ENCODE measurements around the gene TOM1. TPM values are rescaled to one million over a fixed set of nuclear protein-coding genes. Genes with fewer than 3 reads are reported as not detected.

TOM1 gene
- total and polyA plus RNA-seq, 2 of the 13 experiments (the other 11 are each of a cell fraction or from before 2014, with no cell fraction given): 30.8 to 87.3 TPM

DNA sequence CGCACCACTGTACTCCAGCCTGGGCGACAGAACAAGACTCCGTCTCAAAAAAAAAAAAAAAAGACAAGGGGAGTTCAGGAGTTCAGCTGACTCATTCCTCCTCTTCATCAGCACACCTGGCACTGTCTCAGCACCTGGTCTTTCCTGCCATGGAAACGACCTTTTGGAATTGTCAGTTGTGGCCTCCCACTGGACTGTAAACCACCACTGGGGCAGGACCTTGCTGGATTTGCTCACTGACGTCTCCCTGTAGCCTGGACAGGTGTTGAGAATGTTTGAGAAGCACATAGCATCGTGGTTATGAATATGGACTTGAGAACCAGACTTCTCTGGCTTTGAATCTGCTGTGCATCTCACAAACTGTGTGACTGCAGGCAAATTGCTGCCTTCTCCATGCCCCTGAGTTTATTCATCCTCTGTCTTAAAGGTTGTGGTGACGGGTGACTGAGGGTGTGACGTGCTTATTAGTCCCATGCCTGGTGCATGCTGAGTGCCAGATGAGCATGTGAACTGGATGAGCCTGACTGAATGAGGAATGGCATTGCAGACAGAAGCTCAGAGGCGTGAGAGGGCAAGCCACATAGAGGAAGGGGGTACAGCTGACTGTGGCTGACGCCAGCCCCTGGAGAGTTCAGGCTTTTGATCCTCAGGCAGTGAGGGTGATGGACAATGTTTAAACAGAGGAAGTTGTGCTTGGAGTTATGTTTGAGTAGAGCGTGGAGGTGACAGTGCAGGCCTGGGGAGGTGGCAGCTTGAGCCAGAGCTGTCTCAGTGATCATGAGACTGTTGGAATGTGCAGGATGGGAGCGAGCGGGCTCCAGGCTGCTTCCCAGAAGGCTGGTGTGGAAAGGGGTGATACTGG, 12.7 kb downstream of the TOM1 start (continued):
- TF ChIP-seq RFXANK (CRISPR knock-in tag; IDR thresholded peaks at IDR 0.05) (peak; percentile 54; the same call in 1 of the 2 replicates), ZBTB43 (CRISPR knock-in tag; conservative IDR thresholded peaks at IDR 0.05) (0 out of 2 replicates have a peak, but pooled peaks have one; percentile 32), PHF20 (CRISPR knock-in tag; IDR thresholded peaks at IDR 0.05) (0 out of 2 replicates have a peak, but pooled peaks have one; percentile 27), HMG20B (CRISPR knock-in tag; conservative IDR thresholded peaks at IDR 0.05) (peak; percentile 72; the same call in 1 of the 2 replicates), RAD51 (IDR thresholded peaks at IDR 0.05; ENCODE audit: borderline replicate concordance) (no peak), TFE3 (CRISPR knock-in tag; IDR thresholded peaks at IDR 0.05) (peak; percentile 96), ZNF629 (CRISPR knock-in tag; conservative IDR thresholded peaks at IDR 0.05) (no peak), MAX (IDR thresholded peaks at IDR 0.05) (peak; percentile 69; the same call in 1 of the 2 replicates), ARID3A (IDR thresholded peaks at IDR 0.05; ENCODE audit: low read depth, low read length) (no peak), SP1 (IDR thresholded peaks at IDR 0.05) (no peak), SP1 (CRISPR knock-in tag; IDR thresholded peaks at IDR 0.05) (0 out of 2 replicates have a peak, but pooled peaks have one; percentile 22), ZNF317 (CRISPR knock-in tag; IDR thresholded peaks at IDR 0.05) (peak; percentile 49; the same call in 1 of the 2 replicates), REPIN1 (CRISPR knock-in tag; IDR thresholded peaks at IDR 0.05; ENCODE audit: borderline replicate concordance, low read depth) (no peak), CTCF (CRISPR knock-in tag; IDR thresholded peaks at IDR 0.05) (peak; percentile 16; the same call in 1 of the 2 replicates), SKI (IDR thresholded peaks at IDR 0.05; ENCODE audit: partially characterized antibody) (peak; percentile 34), FLYWCH1 (CRISPR knock-in tag; IDR thresholded peaks at IDR 0.05) (no peak), FOXA3 (CRISPR knock-in tag; IDR thresholded peaks at IDR 0.05) (peak; percentile 78), ZNF782 (CRISPR knock-in tag; IDR thresholded peaks at IDR 0.05; ENCODE audit: borderline replicate concordance) (no peak; the same call in 1 of the 2 replicates), ZNF879 (CRISPR knock-in tag; IDR thresholded peaks at IDR 0.05) (no peak)
- TF ChIP-seq, protein P1, sequence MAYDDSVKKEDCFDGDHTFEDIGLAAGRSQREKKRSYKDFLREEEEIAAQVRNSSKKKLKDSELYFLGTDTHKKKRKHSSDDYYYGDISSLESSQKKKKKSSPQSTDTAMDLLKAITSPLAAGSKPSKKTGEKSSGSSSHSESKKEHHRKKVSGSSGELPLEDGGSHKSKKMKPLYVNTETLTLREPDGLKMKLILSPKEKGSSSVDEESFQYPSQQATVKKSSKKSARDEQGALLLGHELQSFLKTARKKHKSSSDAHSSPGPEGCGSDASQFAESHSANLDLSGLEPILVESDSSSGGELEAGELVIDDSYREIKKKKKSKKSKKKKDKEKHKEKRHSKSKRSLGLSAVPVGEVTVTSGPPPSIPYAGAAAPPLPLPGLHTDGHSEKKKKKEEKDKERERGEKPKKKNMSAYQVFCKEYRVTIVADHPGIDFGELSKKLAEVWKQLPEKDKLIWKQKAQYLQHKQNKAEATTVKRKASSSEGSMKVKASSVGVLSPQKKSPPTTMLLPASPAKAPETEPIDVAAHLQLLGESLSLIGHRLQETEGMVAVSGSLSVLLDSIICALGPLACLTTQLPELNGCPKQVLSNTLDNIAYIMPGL (CRISPR knock-in tag; IDR thresholded peaks at IDR 0.05; ENCODE audit: borderline replicate concordance in 1 of 2, low read depth in 1 of 2): peak in 1 of 2 experiments; percentile 23; a peak in 1 of 4 replicates
